Right kidney (tissue), 1 donor: ENCODE data around the gene TOR3A.

ENCODE experiments used
- DNase-seq: peaks from one replicate; pipeline ENCODE4 v3.0.0-alpha.2; 2016

The TOR3A gene

GRCh38 chr1:179061360-179062282 lies 20.2 kb upstream of the TOR3A start:
- no peak for DNase-seq

DNA sequence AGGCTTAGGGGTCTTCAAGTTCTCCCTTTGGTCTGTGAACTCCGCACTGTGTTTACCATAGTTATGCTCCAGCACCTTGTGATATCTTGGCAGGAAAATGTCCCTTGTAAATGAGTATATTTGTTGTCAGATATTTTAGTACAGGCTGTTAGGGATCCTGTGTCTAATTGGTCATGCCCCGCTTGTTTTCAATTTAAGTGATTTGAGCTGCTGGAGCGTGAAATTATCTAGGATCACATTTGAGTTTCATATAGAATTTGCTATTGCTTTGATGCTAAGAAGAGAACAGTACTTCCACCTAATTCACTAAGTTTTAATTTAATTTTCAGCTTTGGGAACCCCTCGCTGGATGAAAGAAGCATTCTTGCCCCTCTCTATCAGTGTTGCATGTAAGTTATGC lies 15.4 kb upstream of the TOR3A start:
- DNase-seq = no peak

DNA sequence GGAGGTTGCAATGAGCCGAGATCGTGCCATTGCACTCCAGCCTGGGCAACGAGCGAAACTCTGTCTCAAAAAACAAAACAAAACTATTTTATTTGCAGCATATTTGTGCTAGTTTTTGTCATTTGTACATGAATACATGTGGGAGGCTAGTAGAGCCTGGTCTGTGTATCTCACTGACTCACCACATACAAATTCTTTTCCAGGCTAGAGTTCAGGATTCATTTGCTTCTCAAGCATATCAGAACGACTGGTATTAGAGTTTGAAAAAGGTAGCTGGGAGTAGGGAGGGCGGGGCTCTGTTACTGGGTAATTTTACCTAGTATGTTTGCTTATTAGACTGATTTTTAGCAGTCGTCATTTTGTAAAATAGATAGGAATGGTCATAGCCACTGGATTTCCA lies 4.5 kb upstream of the TOR3A start:
- no peak for DNase-seq

- DNase-seq = peak; percentile 36
Measured at GRCh38 chr1:179079113-179079761, 2.6 kb upstream of the TOR3A start.

- no peak for DNase-seq
Measured at GRCh38 chr1:179080866-179081686, 794 bp upstream of the TOR3A start.

GRCh38 chr1:179082333-179082998 lies 596 bp downstream of the TOR3A start:
- DNase-seq = peak; percentile 64

DNA sequence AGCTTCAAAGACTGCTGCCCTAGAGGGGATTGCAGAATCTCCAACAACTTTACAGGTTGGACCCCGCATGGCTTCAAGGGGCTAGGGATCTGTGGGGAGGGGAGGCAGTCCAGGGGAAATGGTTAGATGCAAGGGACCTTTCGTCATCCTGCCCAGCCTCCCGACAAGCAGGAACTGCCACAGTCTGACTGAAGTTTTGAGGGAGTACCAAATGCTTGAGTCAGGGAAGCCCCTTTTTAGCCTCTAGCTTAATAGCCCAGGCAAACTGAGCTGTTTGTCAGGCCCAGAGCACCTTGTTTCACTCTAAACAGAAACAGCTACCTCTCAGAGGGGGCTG lies 1.1 kb downstream of the TOR3A start:
- no peak for DNase-seq

GRCh38 chr1:179083533-179083932 lies 1.7 kb downstream of the TOR3A start:
- no peak for DNase-seq

GRCh38 chr1:179087665-179088064 lies 5.8 kb downstream of the TOR3A start:
- DNase-seq = no peak

DNA sequence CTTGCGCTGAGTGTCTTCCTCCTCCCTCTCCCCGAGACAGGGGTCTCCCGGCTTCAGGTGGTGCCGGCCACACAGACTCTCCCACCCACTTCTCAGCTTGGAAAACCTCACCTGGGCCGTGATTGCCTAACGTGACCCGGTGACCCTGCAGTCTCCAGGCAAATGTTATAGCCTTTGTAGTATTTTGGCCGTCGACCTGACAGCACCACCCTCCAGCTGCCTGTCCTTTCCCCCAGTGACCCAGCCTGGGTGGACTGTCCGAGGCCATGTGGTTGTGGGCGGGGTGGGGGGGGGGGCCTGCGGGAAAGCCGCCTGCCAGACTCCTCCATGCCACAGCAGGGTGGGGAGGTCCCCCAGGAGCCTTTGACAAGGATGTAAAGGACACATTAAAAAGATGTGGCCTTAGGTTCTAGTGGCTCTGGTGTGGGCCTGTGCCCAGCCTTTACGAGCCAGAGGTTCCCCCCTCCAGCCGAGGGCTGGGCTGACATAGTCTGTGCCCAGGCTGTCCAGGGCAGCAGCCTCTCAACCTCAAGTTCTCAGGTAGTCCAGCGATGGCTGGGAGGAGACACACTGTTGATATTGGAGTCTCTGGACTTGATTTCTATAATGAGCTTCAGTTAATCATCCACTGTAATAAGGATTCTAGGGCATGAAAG lies 8.1 kb downstream of the TOR3A start:
- no peak for DNase-seq

DNA sequence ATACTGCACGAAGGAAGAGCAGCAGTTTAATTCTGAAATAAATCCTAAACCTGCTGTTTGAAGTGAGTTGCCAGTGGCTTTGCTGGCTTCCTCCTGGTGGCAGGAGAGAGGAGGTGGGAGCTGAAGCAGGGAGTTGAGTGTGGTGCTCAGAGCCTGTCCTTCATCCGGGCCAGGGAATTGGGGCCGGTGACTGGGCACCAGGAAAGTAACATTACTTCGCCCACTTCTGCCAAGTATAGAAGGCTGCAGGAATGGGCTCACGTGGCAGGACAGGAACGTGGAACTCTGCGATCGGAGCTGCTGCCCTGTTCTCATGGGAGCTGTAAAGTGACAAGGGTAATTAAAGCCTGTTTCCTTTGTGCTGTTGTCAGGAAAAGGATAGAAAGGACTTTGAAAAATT lies 8.7 kb downstream of the TOR3A start:
- DNase-seq = no peak

GRCh38 chr1:179090923-179091322 lies 9.1 kb downstream of the TOR3A start:
- DNase-seq = no peak

GRCh38 chr1:179091691-179092165 lies 9.9 kb downstream of the TOR3A start:
- no peak for DNase-seq

DNA sequence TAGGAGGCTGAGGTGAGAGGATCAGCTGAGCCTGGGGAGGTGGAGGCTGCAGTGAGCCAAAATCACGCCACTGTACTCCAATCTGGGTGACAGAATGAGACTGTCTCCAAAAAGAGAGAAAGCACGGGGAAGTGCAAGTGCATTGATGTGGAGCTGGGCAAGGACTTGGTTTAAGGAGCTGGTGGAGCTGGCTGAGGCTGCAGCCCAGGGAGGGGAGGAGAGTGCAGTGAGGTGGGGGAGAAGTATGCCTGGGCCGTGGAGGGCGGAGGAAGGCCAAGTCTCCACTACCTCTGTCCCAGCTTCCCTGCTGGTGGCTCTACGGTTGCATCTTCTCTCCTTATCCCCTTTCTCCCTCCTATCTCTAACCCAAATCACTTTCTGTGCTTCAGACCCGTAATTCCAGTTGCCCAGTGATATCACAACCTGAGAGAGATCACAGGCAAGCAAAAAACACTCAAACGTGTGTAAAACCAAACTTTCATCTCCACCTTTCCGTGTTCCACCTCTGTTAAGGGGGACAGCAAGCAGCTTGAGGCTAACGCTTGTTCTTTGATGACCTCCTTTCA lies 11.1 kb downstream of the TOR3A start:
- DNase-seq = no peak

DNA sequence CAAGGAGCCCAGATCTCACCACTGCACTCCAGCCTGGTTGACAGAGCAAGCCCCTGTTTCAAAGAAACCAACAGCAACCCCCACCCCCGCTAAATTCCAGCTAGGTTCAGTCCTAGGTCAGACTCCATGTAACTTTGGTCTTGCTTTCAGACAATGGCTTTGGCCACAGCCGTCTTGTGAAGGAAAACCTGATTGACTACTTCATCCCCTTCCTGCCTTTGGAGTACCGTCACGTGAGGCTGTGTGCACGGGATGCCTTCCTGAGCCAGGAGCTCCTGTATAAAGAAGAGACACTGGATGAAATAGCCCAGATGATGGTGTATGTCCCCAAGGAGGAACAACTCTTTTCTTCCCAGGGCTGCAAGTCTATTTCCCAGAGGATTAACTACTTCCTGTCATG lies 12.9 kb downstream of the TOR3A start:
- DNase-seq = no peak

GRCh38 chr1:179095377-179095776 lies 13.5 kb downstream of the TOR3A start:
- no peak for DNase-seq

- DNase-seq = no peak
Measured at GRCh38 chr1:179095924-179096323, 14.1 kb downstream of the TOR3A start.

DNA sequence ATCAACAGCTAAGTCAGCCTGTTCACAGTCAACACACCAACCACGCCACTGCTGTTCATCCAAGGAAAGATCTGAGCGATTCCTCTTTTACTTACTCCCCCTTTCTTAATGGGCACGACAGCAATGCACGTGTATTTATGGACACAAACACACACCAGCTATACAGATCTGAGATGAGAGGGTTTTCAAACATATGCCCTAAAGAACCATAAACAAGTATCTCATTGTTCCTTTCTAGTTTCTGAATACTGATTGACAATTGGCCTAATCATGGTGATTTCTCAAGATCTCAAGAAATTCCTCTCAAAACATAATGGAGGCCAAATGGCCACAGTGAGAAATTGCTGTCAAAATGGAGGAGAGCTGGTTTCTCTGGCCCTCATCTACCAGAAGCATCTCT lies 18.0 kb downstream of the TOR3A start:
- DNase-seq = no peak

DNA sequence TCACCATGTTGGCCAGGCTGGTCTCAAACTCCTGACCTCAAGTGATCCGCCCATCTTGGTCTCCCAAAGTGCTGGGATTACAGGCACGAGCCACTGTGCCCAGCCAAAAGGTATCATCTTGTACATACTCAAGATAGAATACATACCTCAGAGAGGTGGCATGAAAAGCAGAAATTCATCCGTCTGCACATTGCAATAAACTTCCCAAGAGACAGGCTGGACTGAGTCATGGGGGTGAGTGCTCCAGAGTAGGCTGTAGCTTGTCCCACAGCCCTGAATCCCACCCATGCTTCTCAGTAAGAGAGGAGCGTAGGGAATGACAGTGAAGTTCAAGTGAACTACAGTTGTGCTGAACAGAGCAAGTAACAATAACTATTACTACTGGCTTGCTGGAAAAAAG lies 19.7 kb downstream of the TOR3A start:
- no peak for DNase-seq

GRCh38 chr1:179103999-179104398 lies 22.1 kb downstream of the TOR3A start:
- DNase-seq = no peak

- no peak for DNase-seq
Measured at GRCh38 chr1:179104611-179105250, 22.9 kb downstream of the TOR3A start.
